HUES6 (cell line): ENCODE data around the gene IL27RA.

Experiments
- H3K27ac ChIP-seq: 2 replicates; pipeline ENCODE4 v1.7.0; 2013; ENCODE audit warnings: low read depth, mild to moderate bottlenecking, low read length, inconsistent platforms
- H3K27me3 ChIP-seq: 2 replicates; pipeline ENCODE4 v1.6.1; 2013; ENCODE audit warnings: low read length; ENCODE audit not compliant: control insufficient read depth, insufficient read depth
- H3K36me3 ChIP-seq: 2 replicates; pipeline ENCODE4 v1.6.1; 2013; ENCODE audit warnings: low read length; ENCODE audit not compliant: control insufficient read depth, insufficient read depth
- H3K4me1 ChIP-seq: 2 replicates; pipeline ENCODE4 v1.6.1; 2013; ENCODE audit warnings: low read length; ENCODE audit not compliant: control insufficient read depth, insufficient read depth
- H3K4me3 ChIP-seq: 2 replicates; pipeline ENCODE4 v1.5.1; 2013; ENCODE audit warnings: low read depth, low read length
- H3K9ac ChIP-seq: one replicate; pipeline ENCODE4 v1.6.1; 2013; ENCODE audit warnings: mild to moderate bottlenecking, low read length
- H3K9me3 ChIP-seq: 2 replicates; pipeline ENCODE4 v1.6.1; 2013; ENCODE audit warnings: low read depth, low read length; ENCODE audit not compliant: control insufficient read depth, insufficient read depth

The IL27RA gene

DNA sequence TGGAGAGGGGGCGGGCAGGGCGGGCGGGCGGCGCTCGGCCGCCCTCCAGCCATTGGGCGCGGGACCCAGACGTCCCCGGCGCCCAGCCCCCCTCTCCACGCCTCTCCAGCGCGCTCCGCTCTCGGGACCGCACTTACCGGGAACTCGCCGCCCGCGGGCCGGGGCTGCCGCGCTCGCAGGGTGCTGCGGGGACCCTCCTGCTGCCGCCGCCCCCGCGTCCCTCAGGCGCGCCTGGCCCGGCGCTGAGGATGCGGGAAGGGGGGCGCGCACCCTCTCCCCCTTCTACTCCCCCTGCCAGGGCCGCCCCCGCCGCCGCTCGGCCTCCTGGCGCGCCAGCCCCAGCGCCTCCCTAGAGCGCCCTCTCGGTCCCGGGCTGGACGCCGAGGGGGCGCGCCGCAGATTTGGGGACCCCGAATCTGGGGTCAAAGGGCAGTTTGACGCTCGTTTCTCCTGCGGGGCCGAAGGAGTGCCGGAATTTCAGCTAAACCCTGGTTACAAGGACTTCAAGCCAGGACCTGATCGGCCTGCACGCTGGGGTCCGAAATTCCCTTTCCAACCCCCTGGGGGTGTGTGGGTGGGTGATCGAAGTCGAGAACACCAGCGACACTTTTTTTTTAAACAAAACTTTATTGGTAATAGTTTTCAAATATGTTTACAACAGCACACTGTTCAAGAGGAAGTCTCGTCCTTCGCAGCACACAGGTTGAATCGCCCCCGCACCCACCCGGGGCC is 59.7 kb downstream of the IL27RA start:
- H3K4me1 ChIP-seq, result peaks cover 7% of the 10 kb centered on the region; the same call in 1 of the 2 replicates
- H3K9me3 ChIP-seq, result peaks cover 8% of the 10 kb centered on the region
- H3K36me3 ChIP-seq, result peaks cover 11% of the 10 kb centered on the region
- peak overlapping the region; percentile 88 for H3K4me3 ChIP-seq
- H3K27ac ChIP-seq, result peak overlapping the region; percentile 30; the same call in 1 of the 2 replicates
- peak overlapping the region; percentile 61 for H3K9ac ChIP-seq
- peaks cover 14% of the 10 kb centered on the region for H3K27me3 ChIP-seq

DNA sequence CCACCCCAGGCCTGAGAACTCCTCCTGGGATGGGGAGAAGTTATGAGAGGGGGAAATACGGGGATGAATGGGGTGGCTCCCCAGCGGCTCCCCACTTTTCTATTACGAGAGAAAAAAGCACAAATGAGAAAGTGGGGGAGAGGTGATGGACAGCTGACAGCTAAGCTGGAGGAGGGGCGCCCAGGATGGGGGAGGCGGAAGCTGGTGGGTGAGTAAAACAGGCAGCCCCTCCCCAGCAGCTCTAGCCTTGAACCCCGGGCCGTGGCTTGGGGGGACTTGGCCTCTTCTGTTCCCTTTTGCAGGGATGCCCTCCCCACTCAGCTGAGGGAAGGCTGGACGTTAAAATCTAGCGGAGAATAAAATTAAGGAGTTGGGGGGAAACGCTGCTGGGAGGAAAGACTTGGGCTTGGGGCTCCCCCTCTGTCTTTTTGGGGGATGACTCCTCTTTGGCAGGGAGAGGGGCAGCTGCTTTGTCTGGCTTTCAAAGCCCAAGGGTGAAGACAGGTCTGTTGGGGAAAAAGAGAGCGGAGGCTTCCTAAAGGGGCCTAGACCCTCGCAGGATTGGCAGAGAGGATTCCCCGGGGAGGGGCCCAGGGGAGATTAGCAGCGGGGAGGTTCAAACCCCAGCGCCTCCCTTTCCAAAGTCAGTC is 60.4 kb downstream of the IL27RA start:
- peaks cover 13% of the 10 kb centered on the region for H3K36me3 ChIP-seq
- H3K4me3 ChIP-seq, result peak overlapping the region; percentile 88
- no peak overlapping the region for H3K9ac ChIP-seq
- peaks cover 11% of the 10 kb centered on the region for H3K27me3 ChIP-seq
- H3K9me3 ChIP-seq, result peaks cover 8% of the 10 kb centered on the region
- peaks cover 7% of the 10 kb centered on the region; the same call in 1 of the 2 replicates for H3K4me1 ChIP-seq
- no peak overlapping the region for H3K27ac ChIP-seq

DNA sequence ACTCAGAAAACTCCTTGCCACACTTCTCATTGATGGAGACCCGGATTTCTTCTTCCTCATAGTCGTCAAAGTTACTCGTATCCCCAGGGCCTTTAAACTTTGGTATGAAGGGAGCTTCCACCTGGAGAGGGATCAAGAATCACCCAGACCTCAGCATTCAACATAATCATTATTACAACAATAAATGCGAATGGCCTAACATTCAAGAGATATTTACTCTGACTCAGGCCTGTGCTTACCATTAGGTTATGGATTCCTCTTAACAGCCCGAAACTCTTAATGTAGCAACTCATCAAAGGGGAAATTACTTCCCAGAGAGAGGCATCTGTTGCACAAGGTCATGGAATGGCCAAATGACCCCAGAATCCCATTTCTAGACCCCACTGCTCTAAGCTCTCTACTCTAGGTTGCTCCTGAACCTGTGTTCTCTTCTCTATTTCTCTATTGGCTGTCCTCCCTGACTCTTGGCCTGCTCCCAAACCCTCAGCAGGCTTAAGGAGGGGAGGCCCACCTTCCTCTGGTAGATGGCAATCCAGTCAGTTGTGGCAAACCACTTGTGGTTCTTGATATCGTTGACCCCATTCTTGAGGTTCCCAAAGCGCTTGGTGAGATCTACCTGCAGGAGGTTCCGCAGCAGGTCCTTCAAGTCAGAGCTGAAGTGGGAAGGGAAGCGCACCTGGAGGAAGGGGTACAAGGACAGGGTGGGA is 61.7 kb downstream of the IL27RA start:
- Histone ChIP-seq H3K9me3 (peaks cover 8% of the 10 kb centered on the region), H3K27ac (no peak overlapping the region), H3K9ac (no peak overlapping the region), H3K4me3 (no peak overlapping the region), H3K4me1 (peaks cover 7% of the 10 kb centered on the region; the same call in 1 of the 2 replicates), H3K36me3 (peaks cover 10% of the 10 kb centered on the region), H3K27me3 (peaks cover 11% of the 10 kb centered on the region)

DNA sequence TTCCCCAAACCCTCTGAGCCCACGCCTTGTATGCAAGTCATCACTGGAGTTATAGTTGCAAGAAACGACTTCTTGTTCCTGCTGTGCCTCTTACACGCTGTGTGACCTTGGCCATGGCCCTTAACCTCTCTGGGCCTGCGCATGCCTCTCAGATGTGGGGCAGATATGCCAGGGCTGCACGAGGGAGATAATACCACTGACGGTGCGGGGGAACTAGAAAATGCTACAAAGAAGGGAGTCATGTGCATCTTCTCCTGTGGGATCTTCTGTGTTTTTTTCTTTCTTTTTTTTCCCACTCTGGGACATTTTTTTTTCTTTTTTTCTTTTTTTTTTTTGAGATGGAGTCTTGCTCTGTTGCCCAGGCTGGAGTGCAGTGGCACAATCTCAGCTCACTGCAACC is 63.3 kb downstream of the IL27RA start:
- no peak overlapping the region for H3K27ac ChIP-seq
- no peaks in the 10 kb centered on the region for H3K27me3 ChIP-seq
- H3K9ac ChIP-seq, result no peak overlapping the region
- no peak overlapping the region for H3K4me3 ChIP-seq
- H3K9me3 ChIP-seq, result peaks cover 8% of the 10 kb centered on the region
- H3K4me1 ChIP-seq, result no peaks in the 10 kb centered on the region
- H3K36me3 ChIP-seq, result peaks cover 4% of the 10 kb centered on the region; the same call in 1 of the 2 replicates

DNA sequence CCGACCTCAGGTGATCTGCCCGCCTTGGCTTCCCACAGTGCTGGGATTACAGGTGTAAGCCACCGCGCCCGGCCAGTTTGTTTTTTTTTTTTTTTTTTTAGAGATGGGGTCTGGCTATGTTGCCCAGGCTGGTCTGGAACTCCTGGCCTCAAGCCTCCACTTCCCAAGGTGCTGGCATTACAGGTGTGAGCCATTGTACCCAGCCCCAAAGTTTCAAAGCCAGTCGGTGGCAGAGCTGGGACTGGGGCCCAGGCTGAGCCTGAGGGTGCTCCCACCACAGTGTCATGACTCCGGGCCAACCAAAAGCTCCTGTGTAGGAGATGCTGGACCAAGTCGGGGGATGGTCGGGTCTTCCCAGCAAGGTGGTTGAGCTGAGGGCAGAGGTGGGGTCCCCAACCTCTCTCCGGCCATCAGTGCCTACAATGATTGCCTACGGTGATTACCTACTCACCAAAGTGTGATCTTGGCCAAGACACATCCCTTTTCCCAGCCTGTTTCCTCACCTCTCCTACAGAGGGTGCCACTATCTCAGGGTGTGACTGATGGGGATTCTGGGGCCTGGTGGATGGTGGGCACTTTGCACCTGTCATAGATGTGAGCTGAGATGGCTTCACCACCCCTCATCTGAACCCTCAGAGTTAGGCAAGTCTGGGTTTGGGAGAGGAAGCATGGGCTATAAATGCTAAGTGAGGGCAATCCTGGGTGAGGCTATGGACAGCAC is 64.9 kb downstream of the IL27RA start:
- Histone ChIP-seq H3K9ac (no peak overlapping the region), H3K4me1 (no peaks in the 10 kb centered on the region), H3K36me3 (peaks cover 9% of the 10 kb centered on the region), H3K4me3 (no peak overlapping the region), H3K9me3 (peaks cover 8% of the 10 kb centered on the region), H3K27me3 (no peaks in the 10 kb centered on the region), H3K27ac (no peak overlapping the region)

DNA sequence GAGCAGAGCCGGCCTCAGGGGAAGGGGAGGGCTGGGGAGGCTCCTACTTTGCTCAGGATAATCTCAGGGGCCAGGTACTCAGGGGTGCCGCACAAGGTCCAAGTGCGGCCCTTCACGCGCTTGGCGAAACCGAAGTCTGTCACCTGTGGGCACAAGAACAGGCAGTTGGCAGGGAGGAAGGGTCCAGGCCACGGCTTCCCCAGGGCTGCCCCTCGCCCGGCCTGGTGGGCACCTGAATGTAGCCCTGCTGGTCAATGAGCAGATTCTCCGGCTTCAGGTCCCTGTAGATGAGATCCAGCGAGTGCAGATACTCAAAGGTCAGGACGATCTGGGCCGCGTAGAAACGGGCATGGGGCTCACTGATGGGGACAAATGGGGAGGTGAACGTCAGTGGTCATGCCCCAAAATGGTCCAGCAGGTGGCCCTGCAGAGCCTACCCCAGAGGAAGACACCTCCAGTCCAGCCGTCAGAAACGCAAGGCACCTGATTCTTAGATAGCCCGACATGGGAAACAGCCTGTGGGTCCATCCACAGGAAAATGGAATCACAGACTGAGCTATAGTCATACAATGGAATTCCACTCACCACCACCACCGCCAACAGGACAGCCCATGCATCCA is 66.1 kb downstream of the IL27RA start:
- Histone ChIP-seq H3K4me1 (no peaks in the 10 kb centered on the region), H3K27me3 (no peaks in the 10 kb centered on the region)

DNA sequence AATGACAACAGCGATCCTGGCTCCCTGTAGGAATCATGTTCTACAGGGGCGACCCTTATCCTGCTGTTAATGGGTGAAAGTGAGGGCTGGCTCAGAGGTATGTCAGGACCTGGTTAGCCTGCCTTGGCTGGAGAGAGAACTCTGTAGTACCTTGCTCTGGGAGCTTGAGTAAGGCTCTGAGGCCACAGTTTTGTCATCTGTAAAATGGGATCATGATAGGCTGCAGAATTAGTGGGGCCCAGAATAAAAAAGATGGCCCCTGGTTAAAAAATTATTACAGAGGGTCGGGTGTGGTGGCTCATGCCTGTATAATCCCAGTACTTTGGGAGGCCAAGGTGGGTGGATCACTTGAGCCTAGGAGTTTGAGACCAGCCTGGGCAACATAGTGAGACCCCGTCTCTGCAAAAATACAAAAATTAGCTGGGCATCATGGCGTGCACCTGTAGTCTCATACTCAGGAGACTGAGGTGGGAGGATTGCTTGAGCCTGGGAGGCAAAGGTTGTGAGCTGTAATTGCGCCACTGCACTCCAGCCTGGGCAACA is 69.5 kb downstream of the IL27RA start:
- Histone ChIP-seq H3K4me3 (no peak overlapping the region), H3K9ac (no peak overlapping the region), H3K27ac (no peak overlapping the region), H3K27me3 (no peaks in the 10 kb centered on the region), H3K36me3 (peaks cover 19% of the 10 kb centered on the region), H3K9me3 (no peaks in the 10 kb centered on the region), H3K4me1 (no peaks in the 10 kb centered on the region)

More for the DNA sequence above, 66.1 kb downstream of the IL27RA start:
- H3K9ac ChIP-seq, result no peak overlapping the region
- H3K36me3 ChIP-seq, result peaks cover 16% of the 10 kb centered on the region
- peaks cover 8% of the 10 kb centered on the region for H3K9me3 ChIP-seq
- H3K4me3 ChIP-seq, result no peak overlapping the region
- H3K27ac ChIP-seq, result no peak overlapping the region

DNA sequence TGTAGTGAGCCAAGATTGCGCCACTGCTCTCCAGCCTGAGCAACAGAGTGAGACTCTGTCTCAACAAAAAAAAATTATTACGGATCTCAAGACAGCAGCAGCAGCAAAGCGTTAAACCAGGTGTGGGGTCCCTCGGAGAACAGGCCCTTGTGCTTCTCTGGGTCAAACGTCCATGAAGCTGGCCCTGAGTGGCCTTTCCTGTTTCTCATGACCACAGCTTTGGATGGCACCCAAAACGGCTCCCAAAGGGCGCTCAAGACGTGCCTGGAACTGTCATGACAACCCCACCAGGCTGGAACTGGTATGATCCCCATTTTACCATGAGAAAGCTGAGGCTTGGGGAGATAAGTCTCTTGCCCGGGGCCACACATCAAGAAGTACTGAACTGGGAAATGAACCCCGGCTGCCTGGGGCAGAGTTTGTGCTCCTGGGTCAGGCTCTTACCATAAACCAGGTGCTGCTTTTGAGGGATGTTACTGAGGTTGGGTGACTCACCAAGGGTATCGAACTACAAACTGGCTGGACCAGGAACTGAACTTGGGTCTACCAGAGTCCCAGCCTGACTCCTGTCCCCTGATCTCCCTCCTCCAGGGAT is 70.6 kb downstream of the IL27RA start:
- H3K9ac ChIP-seq, result no peak overlapping the region
- no peaks in the 10 kb centered on the region for H3K27me3 ChIP-seq
- H3K4me1 ChIP-seq, result no peaks in the 10 kb centered on the region
- H3K27ac ChIP-seq, result no peak overlapping the region
- H3K9me3 ChIP-seq, result no peaks in the 10 kb centered on the region
- peaks cover 18% of the 10 kb centered on the region for H3K36me3 ChIP-seq
- H3K4me3 ChIP-seq, result no peak overlapping the region

DNA sequence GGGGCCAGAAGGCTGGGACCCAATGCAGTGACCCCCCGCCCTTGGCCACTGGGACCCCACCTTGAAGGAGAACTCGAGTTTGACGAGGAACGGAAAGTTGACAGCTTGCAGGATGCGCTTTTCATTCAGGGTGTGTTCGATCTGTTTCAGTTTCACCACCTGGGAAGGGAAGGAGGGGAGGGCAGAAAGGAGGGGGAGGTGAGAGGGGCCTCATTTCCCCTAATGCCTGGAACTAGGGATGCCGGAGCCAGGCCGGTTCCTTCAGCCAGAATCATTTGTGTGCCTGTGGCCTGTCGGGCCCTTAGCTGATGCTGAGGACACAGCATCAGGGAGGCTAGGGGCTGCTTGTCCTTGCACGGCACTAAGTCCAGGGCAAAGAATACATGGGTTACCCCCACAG is 71.2 kb downstream of the IL27RA start:
- no peak overlapping the region for H3K9ac ChIP-seq
- H3K9me3 ChIP-seq, result no peaks in the 10 kb centered on the region
- H3K27me3 ChIP-seq, result no peaks in the 10 kb centered on the region
- H3K36me3 ChIP-seq, result peaks cover 18% of the 10 kb centered on the region
- H3K4me1 ChIP-seq, result no peaks in the 10 kb centered on the region
- no peak overlapping the region for H3K27ac ChIP-seq
- H3K4me3 ChIP-seq, result no peak overlapping the region
